MM.1S (cell line): ENCODE results near the gene CACNB4.

Experiments
- EZH2 ChIP-seq: fragments of 300-600 bp; sonication (generic); optimal IDR thresholded peaks from 2 replicates; pipeline ENCODE3; 2017; ENCODE audit warnings: low read depth, mild to moderate bottlenecking, antibody characterized with exemption, low read length, mixed read lengths
- EZH2phosphoT487 ChIP-seq: fragments of 300-600 bp; sonication (generic); IDR thresholded peaks from 2 replicates; pipeline ENCODE4 v1.6.1; 2018; ENCODE audit warnings: antibody characterized with exemption, low read length
- TF ChIP-seq, protein P1 (sequence below): fragments of 300-600 bp; sonication (generic); IDR thresholded peaks from 2 replicates; pipeline ENCODE4 v1.5.1; 2016; ENCODE audit warnings: antibody characterized with exemption, low read length, mixed read lengths

DNA sequence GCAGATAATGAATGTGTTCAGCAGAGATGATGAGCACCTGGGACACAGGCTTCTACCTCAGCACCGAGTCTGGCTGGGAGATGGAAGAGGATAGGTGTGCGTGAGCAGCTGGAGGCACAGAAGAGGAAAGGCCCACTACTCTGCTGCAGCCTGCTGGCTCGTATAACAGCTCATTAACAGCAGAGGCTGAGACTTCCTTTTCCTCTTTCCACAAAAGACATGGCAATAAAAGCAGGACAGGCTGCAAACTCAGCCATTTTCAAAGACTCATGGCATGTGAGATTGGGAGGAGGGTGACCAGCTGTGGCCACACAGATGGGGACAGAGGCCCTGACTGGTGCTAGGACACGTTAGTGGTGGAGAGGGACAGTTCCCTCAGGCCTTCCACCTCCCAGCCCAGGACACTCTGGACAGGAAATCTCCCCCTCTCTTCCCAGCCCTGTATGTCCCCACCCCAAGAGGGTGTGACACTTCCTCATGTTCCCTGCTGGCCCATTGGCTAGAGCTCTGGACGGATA lies 60.3 kb downstream of the CACNB4 start:
- TF ChIP-seq, protein P1, sequence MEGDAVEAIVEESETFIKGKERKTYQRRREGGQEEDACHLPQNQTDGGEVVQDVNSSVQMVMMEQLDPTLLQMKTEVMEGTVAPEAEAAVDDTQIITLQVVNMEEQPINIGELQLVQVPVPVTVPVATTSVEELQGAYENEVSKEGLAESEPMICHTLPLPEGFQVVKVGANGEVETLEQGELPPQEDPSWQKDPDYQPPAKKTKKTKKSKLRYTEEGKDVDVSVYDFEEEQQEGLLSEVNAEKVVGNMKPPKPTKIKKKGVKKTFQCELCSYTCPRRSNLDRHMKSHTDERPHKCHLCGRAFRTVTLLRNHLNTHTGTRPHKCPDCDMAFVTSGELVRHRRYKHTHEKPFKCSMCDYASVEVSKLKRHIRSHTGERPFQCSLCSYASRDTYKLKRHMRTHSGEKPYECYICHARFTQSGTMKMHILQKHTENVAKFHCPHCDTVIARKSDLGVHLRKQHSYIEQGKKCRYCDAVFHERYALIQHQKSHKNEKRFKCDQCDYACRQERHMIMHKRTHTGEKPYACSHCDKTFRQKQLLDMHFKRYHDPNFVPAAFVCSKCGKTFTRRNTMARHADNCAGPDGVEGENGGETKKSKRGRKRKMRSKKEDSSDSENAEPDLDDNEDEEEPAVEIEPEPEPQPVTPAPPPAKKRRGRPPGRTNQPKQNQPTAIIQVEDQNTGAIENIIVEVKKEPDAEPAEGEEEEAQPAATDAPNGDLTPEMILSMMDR: no peak
- no peak for TF ChIP-seq EZH2phosphoT487
- TF ChIP-seq EZH2: no peak
